Right atrium auricular region (tissue), 2 donors: ENCODE results near the gene COPG1. TPM values are rescaled to one million over a fixed set of nuclear protein-coding genes. Genes with fewer than 3 reads are reported as not detected.

Experiments
- DNase-seq: peaks from one replicate; pipeline ENCODE4 v3.0.0-alpha.2; 2019; ENCODE audit warnings: low spot score
- H3K27ac ChIP-seq, 2 donors: fragments of 200-600 bp; sonication (generic); 1 replicate in 1 of 2; 2 replicates in 1 of 2; pipeline ENCODE4 v1.5.1; 2016 to 2019
- H3K27me3 ChIP-seq, 2 donors: fragments of 200-600 bp; sonication (generic); one replicate each; pipeline versions ENCODE4 v1.5.1 to v1.6.0; 2017 to 2019
- H3K36me3 ChIP-seq: fragments of 200-600 bp; sonication (generic); one replicate; pipeline ENCODE4 v1.5.1; 2016
- H3K4me1 ChIP-seq, 2 donors: fragments of 200-600 bp; sonication (generic); one replicate each; pipeline versions ENCODE4 v1.5.1 to v1.6.0; 2017 to 2019
- H3K4me3 ChIP-seq, 2 donors: fragments of 200-600 bp; sonication (generic); 1 replicate in 1 of 2; 2 replicates in 1 of 2; pipeline ENCODE4 v1.5.1; 2017 to 2019; ENCODE audit warnings: mild to moderate bottlenecking in 1 of 2, moderate library complexity in 1 of 2
- H3K9me3 ChIP-seq, 2 donors: fragments of 200-600 bp; sonication (generic); one replicate each; pipeline ENCODE4 v1.5.1; 2019
- total RNA-seq, 2 donors: library from RNA; depleted of rRNA; stranded (reverse); fragments of >200 nt; gene quantifications; one replicate each; pipeline ENCODE4 v1.1.0, GENCODE V29; 2016
- TF ChIP-seq, protein P1 (sequence below), 2 donors: fragments of 200-600 bp; sonication (generic); IDR thresholded peaks; one replicate each; pipeline ENCODE4 v1.5.1; 2019; ENCODE audit warnings: antibody characterized with exemption in 2 of 2

COPG1 gene
- total RNA-seq, 2 donors from 2014 or later = 88.7 to 99.2 TPM

DNA sequence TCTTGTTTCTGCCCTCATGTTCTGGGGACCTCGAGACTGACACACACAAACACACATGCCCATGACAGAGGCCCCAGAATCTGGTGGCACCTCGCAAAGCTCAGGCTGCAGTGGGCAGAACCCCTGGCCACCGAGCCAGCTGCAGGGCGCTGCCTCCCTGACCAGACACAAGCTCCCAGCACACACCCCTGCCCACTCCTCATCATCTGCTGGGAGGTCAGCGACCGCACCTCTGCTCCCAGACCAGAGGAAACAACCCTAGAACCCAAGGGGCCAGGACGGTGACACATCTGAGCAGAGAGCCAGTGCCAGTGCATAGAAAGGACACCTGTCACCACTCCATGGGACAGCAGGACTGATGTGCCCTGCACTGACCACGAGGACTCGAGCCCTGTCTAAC is 72.5 kb downstream of the COPG1 start:
- H3K27me3 ChIP-seq = no peaks in the 10 kb centered on the region
- TF ChIP-seq, protein P1, sequence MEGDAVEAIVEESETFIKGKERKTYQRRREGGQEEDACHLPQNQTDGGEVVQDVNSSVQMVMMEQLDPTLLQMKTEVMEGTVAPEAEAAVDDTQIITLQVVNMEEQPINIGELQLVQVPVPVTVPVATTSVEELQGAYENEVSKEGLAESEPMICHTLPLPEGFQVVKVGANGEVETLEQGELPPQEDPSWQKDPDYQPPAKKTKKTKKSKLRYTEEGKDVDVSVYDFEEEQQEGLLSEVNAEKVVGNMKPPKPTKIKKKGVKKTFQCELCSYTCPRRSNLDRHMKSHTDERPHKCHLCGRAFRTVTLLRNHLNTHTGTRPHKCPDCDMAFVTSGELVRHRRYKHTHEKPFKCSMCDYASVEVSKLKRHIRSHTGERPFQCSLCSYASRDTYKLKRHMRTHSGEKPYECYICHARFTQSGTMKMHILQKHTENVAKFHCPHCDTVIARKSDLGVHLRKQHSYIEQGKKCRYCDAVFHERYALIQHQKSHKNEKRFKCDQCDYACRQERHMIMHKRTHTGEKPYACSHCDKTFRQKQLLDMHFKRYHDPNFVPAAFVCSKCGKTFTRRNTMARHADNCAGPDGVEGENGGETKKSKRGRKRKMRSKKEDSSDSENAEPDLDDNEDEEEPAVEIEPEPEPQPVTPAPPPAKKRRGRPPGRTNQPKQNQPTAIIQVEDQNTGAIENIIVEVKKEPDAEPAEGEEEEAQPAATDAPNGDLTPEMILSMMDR (IDR thresholded peaks at IDR 0.05) = no peak
- no peak for DNase-seq

GRCh38 chr3:129323651-129324294 is 74.4 kb downstream of the COPG1 start:
- H3K4me1 ChIP-seq = no peaks in the 10 kb centered on the region
- H3K27ac ChIP-seq = no peak overlapping the region
- no peaks in the 10 kb centered on the region for H3K9me3 ChIP-seq
- DNase-seq = no peak
- H3K4me3 ChIP-seq = no peak overlapping the region
- TF ChIP-seq, protein P1 (IDR thresholded peaks at IDR 0.05) = no peak
- H3K27me3 ChIP-seq = no peaks in the 10 kb centered on the region
- no peaks in the 10 kb centered on the region for H3K36me3 ChIP-seq

More for the DNA sequence above, 72.5 kb downstream of the COPG1 start:
- Histone ChIP-seq H3K4me3 (no peak overlapping the region), H3K27ac (no peak overlapping the region), H3K4me1 (peaks cover 0 to 11% of the 10 kb centered on the region in 2 donors), H3K36me3 (no peaks in the 10 kb centered on the region), H3K9me3 (no peaks in the 10 kb centered on the region)

- no peaks in the 10 kb centered on the region for H3K36me3 ChIP-seq
- TF ChIP-seq, protein P1 (IDR thresholded peaks at IDR 0.05) = no peak
- H3K9me3 ChIP-seq = no peaks in the 10 kb centered on the region
Measured at GRCh38 chr3:129324855-129325254, 75.4 kb downstream of the COPG1 start.

DNA sequence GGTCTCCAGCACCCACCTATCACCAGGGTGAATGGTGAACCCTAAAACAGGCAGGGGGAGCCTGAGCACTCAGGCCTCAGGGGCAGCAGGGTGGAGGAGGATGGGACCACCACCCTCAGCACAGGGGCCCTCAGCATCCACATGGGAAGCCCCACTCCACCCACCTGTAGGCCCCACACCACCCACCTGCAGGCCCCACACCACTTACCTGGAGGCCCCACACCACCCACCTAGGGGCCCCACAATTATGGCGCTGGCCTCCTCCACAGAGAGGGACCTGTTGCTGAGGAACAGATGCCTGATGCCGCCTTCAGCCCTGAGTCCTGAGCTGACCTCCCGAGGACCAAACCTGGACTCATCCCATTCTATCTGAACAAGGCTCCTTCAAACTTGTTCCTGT is 76.0 kb downstream of the COPG1 start:
- H3K27me3 ChIP-seq = no peaks in the 10 kb centered on the region
- TF ChIP-seq, protein P1 (IDR thresholded peaks at IDR 0.05) = no peak
- H3K27ac ChIP-seq = no peak overlapping the region
- no peak for DNase-seq
- H3K9me3 ChIP-seq = no peaks in the 10 kb centered on the region
- H3K4me3 ChIP-seq = no peak overlapping the region
- no peaks in the 10 kb centered on the region for H3K4me1 ChIP-seq
- H3K36me3 ChIP-seq = no peaks in the 10 kb centered on the region

More at GRCh38 chr3:129324855-129325254, 75.4 kb downstream of the COPG1 start:
- H3K4me3 ChIP-seq = no peak overlapping the region
- H3K27me3 ChIP-seq = no peaks in the 10 kb centered on the region
- no peak overlapping the region for H3K27ac ChIP-seq
- H3K4me1 ChIP-seq = no peaks in the 10 kb centered on the region
- DNase-seq = no peak

DNA sequence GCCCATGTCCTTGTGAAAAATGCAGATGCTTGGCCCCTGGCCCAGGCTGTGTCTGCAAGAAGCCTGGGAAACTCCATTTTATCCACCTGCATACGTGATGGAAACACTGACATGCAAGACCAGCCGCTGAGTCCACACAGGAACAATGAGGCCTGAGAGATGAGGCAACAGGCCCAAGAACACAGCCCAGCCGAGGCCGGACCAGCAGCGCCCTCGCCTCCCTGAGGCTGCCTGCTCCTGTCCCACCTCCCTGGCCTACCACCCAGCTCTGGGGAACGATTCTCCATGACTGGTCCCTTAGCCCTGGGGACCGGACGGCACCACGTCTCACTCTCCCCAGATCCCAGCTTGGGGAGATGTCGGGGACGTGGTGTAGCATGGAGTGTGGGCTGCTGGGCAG is 76.7 kb downstream of the COPG1 start:
- Histone ChIP-seq H3K4me3 (no peak overlapping the region), H3K27ac (no peak overlapping the region), H3K27me3 (no peaks in the 10 kb centered on the region), H3K4me1 (no peaks in the 10 kb centered on the region), H3K36me3 (no peaks in the 10 kb centered on the region), H3K9me3 (no peaks in the 10 kb centered on the region)
- no peak for DNase-seq
- TF ChIP-seq, protein P1 (IDR thresholded peaks at IDR 0.05) = no peak

GRCh38 chr3:129326595-129326994 is 77.2 kb downstream of the COPG1 start:
- Histone ChIP-seq H3K27ac (no peak overlapping the region), H3K9me3 (no peaks in the 10 kb centered on the region), H3K4me3 (no peak overlapping the region), H3K36me3 (no peaks in the 10 kb centered on the region), H3K4me1 (no peaks in the 10 kb centered on the region), H3K27me3 (no peaks in the 10 kb centered on the region)
- TF ChIP-seq, protein P1 (IDR thresholded peaks at IDR 0.05) = no peak
- no peak for DNase-seq
